Activated T-cell treated with anti-CD3 and anti-CD28 coated beads, Interleukin-2, amount 50 U/mL, for 1 hour (primary cell): ENCODE measurements around the gene HECTD4.
A peak's percentile ranks its signal among the peaks of the same experiment; 100 is the strongest.
"Not testable (repeated sequence)": the region's sequence is repeated elsewhere in the genome, so short reads cannot be mapped to it uniquely, and the experiment has no call there.

Source experiments
- DNase-seq: peaks from one replicate; pipeline ENCODE4 v3.0.0-alpha.2; 2020

Gene HECTD4

DNA sequence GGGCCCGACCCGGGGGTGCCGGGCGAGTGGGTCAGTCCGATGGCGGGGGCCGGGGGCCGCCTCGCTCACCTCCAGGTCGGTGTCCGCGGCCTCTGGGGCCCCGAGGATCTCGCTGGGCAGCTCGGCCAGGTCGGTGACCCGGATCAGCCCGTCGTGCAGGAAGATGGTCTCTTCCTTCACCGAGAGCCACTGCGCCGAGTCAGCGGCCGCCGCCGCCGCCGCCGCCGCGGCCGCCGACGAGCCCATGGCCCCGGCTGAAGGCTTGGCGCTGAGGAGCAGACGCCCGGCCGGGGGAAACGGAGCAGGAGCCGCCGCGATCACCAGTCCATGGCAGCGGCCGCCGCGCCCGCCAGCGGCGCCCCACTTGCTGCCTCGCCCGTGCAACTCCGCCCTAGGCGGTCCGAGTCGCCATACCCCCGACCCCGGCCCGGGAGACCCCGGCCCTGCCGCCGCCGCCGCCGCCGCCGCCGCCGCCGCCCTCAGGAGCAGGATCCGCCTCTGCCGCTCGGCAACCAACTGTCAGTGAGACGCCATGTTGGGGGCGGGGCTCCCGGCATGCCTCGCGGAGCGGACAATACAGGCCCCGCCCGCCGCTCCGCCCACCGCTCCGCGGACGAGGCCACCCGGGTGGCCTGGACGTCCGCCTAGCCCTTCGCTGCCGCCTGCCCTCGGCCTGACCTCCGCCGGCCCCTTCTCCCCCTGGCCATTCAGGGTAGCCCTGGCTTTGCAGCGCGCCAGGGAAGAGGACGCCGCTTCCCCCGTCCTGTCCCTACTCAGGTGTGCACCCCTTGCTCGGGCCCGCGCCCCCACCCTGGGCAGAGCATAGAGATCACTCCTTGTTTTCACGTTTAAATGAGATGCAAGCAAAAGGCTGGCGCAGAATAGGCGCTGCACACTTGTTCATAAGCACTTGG lies at the start of gene HECTD4:
TSS of gene HECTD4 (minus strand) at position 549 of the 914 bp plus-strand sequence. CDS start at position 246, 303 bp downstream.
- peak; percentile 92 for DNase-seq

DNA sequence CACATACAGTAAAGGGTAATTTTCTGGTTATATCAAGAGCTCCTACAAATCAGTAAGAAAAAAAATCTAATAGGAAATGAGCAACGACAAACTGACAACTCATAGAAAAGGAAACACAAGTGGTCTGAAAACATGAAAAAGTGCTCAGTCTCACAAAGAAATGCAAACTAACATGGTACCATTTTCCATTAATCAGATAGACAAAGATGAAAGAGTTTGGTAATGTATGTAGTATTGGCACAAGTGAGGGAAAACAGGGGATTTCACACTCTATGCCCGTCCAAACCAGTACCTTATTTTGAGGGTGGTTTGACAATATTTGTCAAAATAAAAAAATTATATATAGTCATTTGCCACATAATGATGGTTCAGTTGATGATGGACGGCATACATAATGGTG lies 49.7 kb upstream of the HECTD4 start:
- DNase-seq: no peak

DNA sequence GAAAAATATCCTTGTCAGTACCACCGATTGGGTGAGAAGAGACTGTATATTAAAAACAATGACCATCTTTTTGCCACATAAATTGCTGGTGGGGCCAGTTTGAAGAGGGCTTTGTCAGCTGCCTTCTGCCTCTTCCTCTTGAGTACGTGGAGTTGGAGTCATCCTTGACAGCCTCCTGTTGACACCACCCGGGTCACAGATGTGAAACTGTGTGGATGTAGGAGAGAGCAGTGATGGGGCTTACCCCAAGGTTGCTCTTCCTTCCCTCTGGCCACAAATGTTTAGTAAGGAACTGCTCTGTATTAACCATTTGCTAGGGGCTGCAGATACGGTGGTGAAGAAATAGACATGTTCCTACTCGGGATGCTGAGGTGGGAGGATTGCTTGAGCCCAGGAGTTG lies 48.7 kb upstream of the HECTD4 start:
- no peak for DNase-seq

- no peak for DNase-seq
Observed at GRCh38 chr12:112427760-112428159, 45.5 kb upstream of the HECTD4 start.

- no peak for DNase-seq
Observed at GRCh38 chr12:112425582-112426382, 43.6 kb upstream of the HECTD4 start.

DNA sequence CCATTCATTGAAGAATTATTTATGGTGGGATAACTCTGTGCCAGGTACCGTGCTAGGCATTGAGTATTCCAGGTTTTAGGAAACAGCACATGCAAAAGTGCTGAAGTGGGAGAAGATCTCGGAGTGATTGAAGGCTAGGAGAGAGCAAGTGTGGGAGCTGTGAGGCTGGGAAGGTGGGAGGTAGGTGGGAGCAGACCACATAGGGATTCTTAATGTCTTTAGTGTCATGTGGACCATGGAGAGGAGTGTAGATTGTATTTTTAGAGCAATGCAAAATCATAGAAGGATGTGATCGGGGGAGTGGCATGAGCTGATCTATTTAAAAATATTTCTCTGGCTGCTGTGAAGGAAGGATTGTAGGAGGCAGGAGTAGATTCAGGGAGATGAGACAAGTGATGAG lies 41.9 kb upstream of the HECTD4 start:
- no peak for DNase-seq

DNA sequence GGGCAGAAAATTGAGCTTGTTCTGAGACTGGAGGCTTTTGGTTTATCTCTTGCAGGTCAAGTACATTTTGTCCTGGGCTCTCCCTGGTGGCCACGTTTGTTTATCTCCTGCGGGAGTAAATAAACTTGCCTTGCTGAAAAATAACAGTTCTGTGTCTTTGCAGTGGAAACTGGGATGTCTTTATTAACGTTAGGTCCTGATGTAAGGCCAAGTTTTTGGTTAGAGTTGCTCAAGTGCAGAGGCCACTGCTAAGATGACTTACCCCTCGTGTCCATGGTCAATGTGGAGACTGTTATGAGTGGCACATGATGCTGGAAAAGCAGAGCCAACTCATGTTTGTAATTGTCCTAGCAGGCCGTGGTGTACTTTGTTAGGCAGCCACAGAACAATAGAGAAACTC lies 40.3 kb upstream of the HECTD4 start:
- no peak for DNase-seq

GRCh38 chr12:112421363-112421762 lies 39.1 kb upstream of the HECTD4 start:
- DNase-seq: no peak

GRCh38 chr12:112420740-112421139 lies 38.5 kb upstream of the HECTD4 start:
- DNase-seq: no peak

DNA sequence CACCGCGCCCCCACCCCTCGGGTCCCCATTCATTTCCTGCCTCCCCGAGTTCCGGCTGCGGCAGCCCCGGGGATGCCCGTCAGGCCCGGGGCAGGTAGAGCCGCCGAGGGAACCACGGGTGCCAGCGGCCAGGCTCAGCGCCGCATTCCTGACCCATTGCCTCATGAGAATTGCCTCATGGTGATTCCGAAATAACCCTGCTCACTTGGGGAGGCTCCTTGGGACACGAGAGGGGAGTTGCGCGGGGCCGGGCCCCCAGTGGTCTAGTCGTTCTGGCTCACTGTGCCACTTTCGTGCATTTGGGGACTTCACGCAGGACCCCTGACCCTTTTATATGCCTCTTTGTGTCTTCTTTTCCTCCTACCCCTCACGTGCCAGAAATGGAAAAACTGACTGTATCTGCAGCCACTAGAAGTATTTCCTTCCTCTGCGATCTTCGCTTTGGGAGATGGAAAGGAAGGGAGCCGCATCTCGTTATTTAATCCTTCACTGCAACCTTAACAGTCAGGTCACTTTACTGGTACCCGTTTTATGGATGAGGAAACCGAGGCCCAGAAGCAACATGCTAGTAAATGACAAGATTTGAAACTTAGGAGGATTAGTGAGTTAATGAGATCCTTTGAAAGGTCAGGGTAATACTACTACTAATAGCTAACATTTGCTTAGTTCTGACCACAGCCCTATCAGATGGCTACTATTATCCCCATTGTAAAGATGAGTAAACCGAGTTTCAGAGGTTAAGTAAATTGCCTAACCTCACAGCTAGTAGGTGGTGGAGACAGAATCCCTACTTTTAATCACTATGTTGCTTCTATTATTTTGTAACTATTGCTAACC lies 37.3 kb upstream of the HECTD4 start:
- no peak for DNase-seq

GRCh38 chr12:112418608-112419296 lies 36.5 kb upstream of the HECTD4 start, which contains the start of gene PTPN11:
Gene PTPN11, plus strand, starts transcription at chr12:112418947. Its CDS starts 165 bp downstream, at chr12:112419112.
- DNase-seq: peak; percentile 96

- no peak for DNase-seq
Observed at GRCh38 chr12:112418273-112418607, 36.0 kb upstream of the HECTD4 start.

GRCh38 chr12:112415457-112415856 lies 33.2 kb upstream of the HECTD4 start:
- DNase-seq: not testable (repeated sequence)

DNA sequence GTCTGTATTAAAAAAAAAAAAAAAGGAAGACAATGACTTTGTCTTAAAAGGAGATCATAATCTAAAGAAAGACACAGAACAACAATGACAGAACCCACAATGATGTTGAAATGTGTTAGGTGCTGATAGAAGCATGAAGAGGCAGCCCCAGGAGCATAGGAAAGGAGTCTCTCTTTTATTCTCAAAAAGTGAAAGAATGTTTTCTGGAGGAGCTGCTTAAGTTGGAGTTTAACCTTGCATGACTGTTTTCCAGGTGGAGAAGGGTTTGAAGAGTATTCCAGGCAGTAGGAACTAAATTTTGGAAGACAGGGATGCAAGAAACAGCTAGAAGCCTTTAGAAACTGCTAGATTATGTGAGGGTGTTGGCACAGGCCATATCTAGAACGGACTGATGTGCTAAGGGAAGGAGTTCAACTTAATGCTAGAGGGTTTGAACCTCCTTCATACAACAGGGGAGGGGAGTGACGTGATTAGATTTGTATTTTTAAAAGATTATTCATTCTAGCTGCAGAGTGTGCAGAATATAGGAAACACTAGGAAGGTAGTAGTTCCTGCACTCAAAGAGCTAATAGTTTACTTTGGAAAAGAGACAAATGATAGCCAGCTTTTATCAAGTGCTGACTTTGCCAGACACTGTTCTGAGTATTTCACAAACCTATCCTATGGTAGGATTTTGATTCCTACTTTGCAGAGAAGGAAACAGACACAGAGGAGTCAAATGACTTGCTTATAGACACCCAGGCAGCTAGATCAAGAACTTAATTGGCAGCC lies 31.8 kb upstream of the HECTD4 start:
- no peak for DNase-seq

DNA sequence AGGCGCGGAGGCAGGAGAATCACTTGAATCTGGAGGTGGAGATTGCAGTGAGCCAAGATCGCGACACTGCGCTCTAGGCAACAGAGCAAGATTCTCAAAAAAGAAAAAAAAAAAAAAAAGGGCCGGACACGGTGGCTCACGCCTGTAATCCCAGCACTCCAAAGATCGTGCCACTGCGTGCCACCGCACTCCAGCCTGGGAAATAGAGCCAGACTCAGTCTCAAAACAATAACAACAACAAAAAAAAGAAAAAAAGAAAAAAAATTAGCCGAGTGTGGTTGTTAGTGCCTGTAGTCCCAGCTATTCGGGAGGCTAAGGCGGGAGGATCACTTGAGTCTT lies 27.6 kb upstream of the HECTD4 start:
- DNase-seq: no peak

- DNase-seq: peak; percentile 80
Observed at GRCh38 chr12:112409064-112409905, 27.1 kb upstream of the HECTD4 start, which contains the start of gene RPL6. Gene RPL6, minus strand, starts transcription at chr12:112409605. Its CDS starts 949 bp downstream, at chr12:112408656.

DNA sequence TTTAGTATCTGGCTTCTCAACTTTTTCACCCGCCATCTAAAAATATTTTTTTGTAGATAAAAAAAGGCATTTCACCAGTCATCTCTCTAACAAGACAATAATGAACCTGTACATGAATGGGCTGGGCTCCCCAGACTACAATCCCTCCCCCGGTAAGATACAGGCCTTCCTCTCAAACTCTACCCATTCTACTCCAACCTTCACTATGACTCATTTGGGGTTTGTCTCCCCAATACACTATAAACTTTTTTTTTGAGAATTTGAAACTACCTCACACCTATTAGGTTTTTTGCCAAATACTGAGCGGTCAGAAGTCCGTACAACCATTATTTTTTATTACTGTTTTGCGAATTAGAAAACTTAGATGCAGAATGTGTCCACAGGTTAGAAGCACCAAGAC lies 26.4 kb upstream of the HECTD4 start:
- no peak for DNase-seq

DNA sequence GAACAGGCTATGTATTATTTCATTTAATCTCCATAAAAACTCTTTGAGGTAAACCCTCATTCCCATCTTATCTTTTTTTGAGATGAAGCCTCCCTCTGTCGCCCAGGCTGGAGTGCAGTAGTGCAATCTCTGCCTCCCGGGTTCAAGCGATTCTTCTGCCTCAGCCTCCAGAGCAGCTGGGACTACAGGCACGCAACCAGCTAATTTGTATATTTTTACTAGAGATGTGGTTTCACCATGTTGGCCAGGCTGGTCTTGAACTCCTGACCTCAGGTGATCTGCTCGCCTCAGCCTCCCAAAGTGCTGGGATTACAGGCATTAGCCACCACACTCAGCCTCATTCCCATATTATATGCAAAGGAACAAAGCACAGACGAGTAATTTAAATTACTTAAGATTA lies 25.5 kb upstream of the HECTD4 start:
- not testable (repeated sequence) for DNase-seq

DNA sequence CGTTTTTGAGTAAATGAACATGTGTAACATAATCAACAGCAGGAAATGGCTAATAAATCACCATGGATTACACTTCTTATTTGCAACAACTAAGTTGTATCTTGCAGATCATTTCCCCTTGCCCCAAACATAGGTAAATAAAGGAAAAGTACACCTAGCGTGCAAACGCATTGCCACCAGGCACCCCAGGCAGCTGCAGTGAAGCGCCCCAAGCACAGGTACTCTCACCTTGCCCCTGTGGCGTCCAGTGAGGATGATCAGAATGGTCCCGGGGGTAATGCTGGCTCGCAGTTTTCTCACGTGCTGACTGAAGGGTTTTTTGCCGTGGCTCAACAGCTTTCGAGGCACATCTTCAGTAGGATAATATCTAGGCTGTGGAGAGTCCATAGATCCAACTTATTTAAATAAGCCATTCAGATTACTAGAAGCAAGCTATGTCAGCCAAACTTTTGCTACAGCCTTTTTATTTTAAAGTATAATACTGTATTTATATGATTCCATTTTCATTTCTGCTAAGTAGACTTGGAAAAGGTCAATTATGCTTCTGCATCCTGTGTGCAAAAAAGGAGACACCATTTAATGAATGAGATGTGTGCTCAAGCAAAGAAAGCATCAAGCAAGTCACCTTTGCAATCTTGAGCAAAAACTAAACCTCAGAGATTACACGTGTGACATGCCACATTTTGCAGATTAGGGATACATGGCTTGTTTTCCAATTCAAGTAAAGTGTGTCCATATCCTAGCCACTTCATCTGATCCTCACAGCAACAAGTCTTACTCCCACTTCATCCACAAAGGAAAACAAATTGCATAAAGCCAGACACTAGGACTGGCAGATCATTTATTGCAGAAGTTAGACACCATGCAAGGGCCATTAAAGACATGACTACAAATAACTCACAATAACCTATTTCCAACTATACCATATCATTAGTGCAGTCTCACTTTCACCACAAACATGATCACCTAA lies 24.6 kb upstream of the HECTD4 start:
- DNase-seq: no peak
